ENCODE measurements around the gene MEIS2.

The MEIS2 gene

DNA sequence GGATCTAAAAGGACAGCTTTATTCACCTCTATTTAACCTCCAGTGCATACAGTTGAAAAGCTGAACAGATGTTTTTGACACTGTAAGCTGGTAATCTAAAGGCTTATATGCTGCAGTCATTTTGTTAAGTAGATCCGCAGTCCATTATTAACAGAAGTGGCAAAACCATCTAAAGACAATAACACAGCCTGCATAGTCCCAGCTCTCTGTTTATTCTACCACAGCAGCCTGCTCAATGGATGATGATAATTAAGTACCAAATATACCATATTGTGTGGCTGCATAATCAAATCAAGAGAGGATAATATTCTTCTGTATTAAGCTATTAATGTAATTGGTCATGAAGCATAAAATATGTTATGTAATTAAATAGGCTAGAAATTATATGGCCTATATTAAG, 207.1 kb downstream of the MEIS2 start:
- no peaks in the 10 kb centered on the region for H3K36me3 Mint-ChIP-seq
- peaks cover 12% of the 10 kb centered on the region for H3K27me3 Mint-ChIP-seq
- no peaks in the 10 kb centered on the region for H3K9me3 Mint-ChIP-seq
- CTCF ChIA-PET, result interaction anchor here (0.7 kb wide), 1 partner anchor 14 kb away, joined by 3 read pairs; no protein-coding TSS in a partner anchor
- H3K4me1 Mint-ChIP-seq, result no peaks in the 10 kb centered on the region
- no peak overlapping the region for H3K27ac Mint-ChIP-seq
- H3K4me3 Mint-ChIP-seq, result no peak overlapping the region
- DNase-seq, result no peak

DNA sequence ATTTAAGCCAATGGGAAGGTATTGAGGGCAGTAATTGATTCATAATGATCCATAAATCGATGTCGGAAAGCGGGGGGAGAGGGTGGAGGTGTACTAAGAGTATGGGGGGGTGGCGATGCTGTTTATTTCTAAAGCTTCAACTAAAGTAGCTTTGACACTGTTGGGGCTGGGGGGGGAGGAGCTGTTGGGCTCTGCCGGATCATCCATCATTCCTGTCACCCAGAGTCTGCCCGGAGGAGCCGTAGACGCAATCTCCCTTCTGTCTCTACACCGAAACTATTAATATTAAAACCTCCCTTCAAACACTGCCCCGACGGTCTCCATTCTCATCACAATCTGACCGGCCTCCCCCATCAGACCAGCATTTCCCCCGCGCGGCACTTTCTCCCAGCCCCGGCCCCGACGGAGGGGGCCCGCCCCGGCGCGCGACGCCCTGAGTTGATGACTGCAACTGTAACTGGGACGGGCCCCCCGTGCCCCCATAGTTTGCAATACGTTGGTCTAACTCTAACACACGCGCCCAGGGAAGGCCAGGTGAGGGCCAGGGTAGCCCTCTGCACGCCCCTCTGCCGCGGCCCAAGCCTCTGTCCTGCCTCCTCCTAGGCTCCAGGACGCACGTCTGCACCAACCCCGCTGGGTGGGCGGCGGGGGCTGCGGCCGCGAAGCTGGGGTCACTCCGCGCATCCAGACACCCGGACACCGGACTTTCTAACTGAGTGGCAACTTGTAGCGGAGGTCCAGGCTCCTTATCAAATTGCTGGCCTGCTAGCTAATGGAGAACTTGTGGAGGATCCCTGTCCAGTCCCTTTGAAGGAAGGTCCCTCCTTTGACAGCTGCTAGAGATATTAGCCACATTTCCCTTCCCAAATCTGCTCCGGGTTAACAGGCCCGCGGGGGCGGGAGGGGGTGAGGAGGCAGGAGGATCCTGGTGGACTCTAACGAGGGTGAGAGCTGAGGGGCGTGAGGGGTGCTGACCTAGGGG, 212.0 kb downstream of the MEIS2 start:
- Mint-ChIP-seq H3K4me3 (no peak overlapping the region), H3K36me3 (peaks cover 3% of the 10 kb centered on the region), H3K27ac (no peak overlapping the region), H3K27me3 (peaks cover 62% of the 10 kb centered on the region), H3K4me1 (no peaks in the 10 kb centered on the region), H3K9me3 (no peaks in the 10 kb centered on the region)
- CTCF ChIA-PET, result no interaction called here
- DNase-seq, result no peak

- H3K27ac Mint-ChIP-seq, result peak overlapping the region; percentile 24
- H3K4me3 Mint-ChIP-seq, result no peak overlapping the region
Measured at GRCh38 chr15:36887214-36887961, 213.0 kb downstream of the MEIS2 start.

DNA sequence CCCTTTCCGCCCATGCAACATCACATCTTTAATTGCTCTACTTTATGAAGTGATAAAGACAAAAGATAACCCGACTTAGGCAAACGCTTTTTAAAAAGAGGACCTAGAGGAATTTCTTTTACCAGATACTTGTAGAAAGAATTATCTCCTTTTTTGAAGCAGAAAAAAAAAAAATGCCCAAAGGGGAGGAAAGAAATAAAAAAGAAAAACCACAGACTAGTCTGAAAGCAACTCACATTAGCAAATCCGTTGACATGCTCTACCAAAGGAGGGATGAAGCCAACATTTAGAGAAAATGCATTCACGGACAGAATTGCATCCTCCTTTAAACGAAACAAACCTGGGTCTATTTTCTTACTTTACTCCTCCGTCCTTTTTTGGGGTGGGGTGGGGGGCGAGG, 213.6 kb downstream of the MEIS2 start:
- no peaks in the 10 kb centered on the region for H3K4me1 Mint-ChIP-seq
- H3K27me3 Mint-ChIP-seq, result peaks cover 78% of the 10 kb centered on the region
- CTCF ChIA-PET, result no interaction called here
- no peak for DNase-seq
- H3K4me3 Mint-ChIP-seq, result no peak overlapping the region
- H3K27ac Mint-ChIP-seq, result no peak overlapping the region
- peaks cover 3% of the 10 kb centered on the region for H3K36me3 Mint-ChIP-seq
- no peaks in the 10 kb centered on the region for H3K9me3 Mint-ChIP-seq

More at GRCh38 chr15:36887214-36887961, 213.0 kb downstream of the MEIS2 start:
- no peak for DNase-seq
- Mint-ChIP-seq H3K27me3 (peaks cover 71% of the 10 kb centered on the region), H3K4me1 (no peaks in the 10 kb centered on the region), H3K9me3 (no peaks in the 10 kb centered on the region), H3K36me3 (peaks cover 3% of the 10 kb centered on the region)
- CTCF ChIA-PET, result no interaction called here

GRCh38 chr15:36886191-36886590, 214.2 kb downstream of the MEIS2 start:
- Mint-ChIP-seq H3K27me3 (peaks cover 83% of the 10 kb centered on the region), H3K4me1 (no peaks in the 10 kb centered on the region), H3K27ac (no peak overlapping the region), H3K36me3 (peaks cover 3% of the 10 kb centered on the region), H3K4me3 (no peak overlapping the region), H3K9me3 (no peaks in the 10 kb centered on the region)
- CTCF ChIA-PET, result no interaction called here
- no peak for DNase-seq

GRCh38 chr15:36885771-36886170, 214.6 kb downstream of the MEIS2 start:
- no peaks in the 10 kb centered on the region for H3K4me1 Mint-ChIP-seq
- no peak for DNase-seq
- H3K4me3 Mint-ChIP-seq, result no peak overlapping the region
- CTCF ChIA-PET, result no interaction called here
- peaks cover 87% of the 10 kb centered on the region for H3K27me3 Mint-ChIP-seq
- no peak overlapping the region for H3K27ac Mint-ChIP-seq
- H3K9me3 Mint-ChIP-seq, result no peaks in the 10 kb centered on the region
- H3K36me3 Mint-ChIP-seq, result peaks cover 3% of the 10 kb centered on the region

GRCh38 chr15:36884936-36885635, 215.3 kb downstream of the MEIS2 start:
- Mint-ChIP-seq H3K27ac (no peak overlapping the region), H3K9me3 (no peaks in the 10 kb centered on the region), H3K27me3 (peaks cover 94% of the 10 kb centered on the region), H3K4me3 (no peak overlapping the region), H3K36me3 (peaks cover 3% of the 10 kb centered on the region), H3K4me1 (no peaks in the 10 kb centered on the region)
- CTCF ChIA-PET, result interaction anchor here (1.5 kb wide), 1 partner anchor 220 kb away, joined by 6 read pairs; no protein-coding TSS in a partner anchor
- no peak for DNase-seq

- H3K9me3 Mint-ChIP-seq, result no peaks in the 10 kb centered on the region
- H3K4me1 Mint-ChIP-seq, result no peaks in the 10 kb centered on the region
- H3K4me3 Mint-ChIP-seq, result no peak overlapping the region
- no peak overlapping the region for H3K27ac Mint-ChIP-seq
- H3K27me3 Mint-ChIP-seq, result peaks cover 100% of the 10 kb centered on the region
- CTCF ChIA-PET, result interaction anchor here (1.0 to 1.5 kb wide), 2 partner anchors 10 to 221 kb away, joined by 3 to 6 read pairs; no protein-coding TSS in a partner anchor
- peaks cover 3% of the 10 kb centered on the region for H3K36me3 Mint-ChIP-seq
- DNase-seq, result no peak
Measured at GRCh38 chr15:36884518-36884875, 215.9 kb downstream of the MEIS2 start.

- Mint-ChIP-seq H3K27me3 (peaks cover 100% of the 10 kb centered on the region), H3K27ac (peak overlapping the region; percentile 55), H3K36me3 (peaks cover 3% of the 10 kb centered on the region), H3K4me1 (no peaks in the 10 kb centered on the region), H3K9me3 (no peaks in the 10 kb centered on the region), H3K4me3 (no peak overlapping the region)
- peak; percentile 77 for DNase-seq
- CTCF ChIA-PET, result interaction anchor here (0.8 to 1.6 kb wide), 6 partner anchors 9 to 998 kb away, joined by 3 to 6 read pairs (median 4); no protein-coding TSS in a partner anchor
Measured at GRCh38 chr15:36883713-36884517, 216.4 kb downstream of the MEIS2 start.

DNA sequence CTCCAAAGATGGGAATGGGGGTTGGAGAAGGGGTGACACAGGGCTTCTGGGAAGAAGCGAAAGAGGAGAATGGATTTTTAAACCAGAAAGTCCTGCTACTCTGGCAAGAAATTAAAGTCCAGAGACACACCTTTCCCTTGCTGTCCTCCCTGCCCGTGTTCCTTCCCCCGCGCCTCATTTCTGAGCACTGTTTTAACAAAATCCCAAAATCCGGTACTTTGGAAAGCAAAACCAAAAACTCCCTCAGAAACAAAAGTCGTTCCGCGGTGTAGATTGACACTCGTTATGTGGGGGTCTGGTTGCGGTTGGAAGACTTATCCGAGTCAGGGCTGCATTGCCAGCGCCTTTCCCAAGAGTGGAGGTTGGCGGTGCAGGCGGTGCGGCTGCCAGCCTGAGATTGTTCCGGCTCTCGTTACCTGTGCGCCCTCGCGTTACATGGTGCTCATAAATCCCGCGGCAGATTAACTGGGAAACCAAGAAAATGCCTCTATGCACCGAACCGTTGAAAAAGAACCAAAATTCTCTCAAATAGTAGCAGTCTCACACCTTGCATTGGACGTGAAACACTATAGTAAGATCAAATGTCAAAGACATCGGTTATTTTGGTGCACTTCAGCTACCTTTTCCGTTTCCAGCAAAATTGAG, 217.7 kb downstream of the MEIS2 start:
- Mint-ChIP-seq H3K4me1 (peaks cover 1% of the 10 kb centered on the region), H3K9me3 (no peaks in the 10 kb centered on the region), H3K27me3 (peaks cover 100% of the 10 kb centered on the region), H3K27ac (no peak overlapping the region), H3K36me3 (peaks cover 3% of the 10 kb centered on the region), H3K4me3 (no peak overlapping the region)
- DNase-seq, result no peak
- CTCF ChIA-PET, result interaction anchor here (0.8 to 1.6 kb wide), 4 partner anchors 219 to 999 kb away, joined by 3 to 6 read pairs (median 4); no protein-coding TSS in a partner anchor

DNA sequence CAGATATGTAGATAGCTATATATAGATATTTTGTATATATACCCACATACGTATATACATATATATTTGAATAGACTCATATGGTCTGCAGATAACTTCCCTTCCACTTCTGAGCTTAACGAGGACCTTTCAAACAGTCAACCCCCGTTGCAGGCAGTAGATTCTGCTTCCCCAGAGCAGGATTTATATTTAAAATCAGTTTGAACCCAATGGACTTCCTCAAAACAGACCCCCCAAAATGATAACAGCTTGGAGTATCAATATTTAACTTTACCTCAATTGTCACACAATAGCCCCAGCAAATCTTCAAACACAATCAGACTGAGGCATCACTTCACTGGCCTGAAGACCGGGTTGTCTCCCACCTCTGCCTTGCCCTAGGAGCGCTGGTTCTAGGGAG, 218.3 kb downstream of the MEIS2 start:
- H3K9me3 Mint-ChIP-seq, result no peaks in the 10 kb centered on the region
- CTCF ChIA-PET, result interaction anchor here (0.7 kb wide), 1 partner anchor 223 kb away, joined by 3 read pairs; no protein-coding TSS in a partner anchor
- no peak for DNase-seq
- H3K27me3 Mint-ChIP-seq, result peaks cover 100% of the 10 kb centered on the region
- H3K27ac Mint-ChIP-seq, result peak overlapping the region; percentile 28
- H3K4me3 Mint-ChIP-seq, result no peak overlapping the region
- peaks cover 2% of the 10 kb centered on the region for H3K4me1 Mint-ChIP-seq
- H3K36me3 Mint-ChIP-seq, result peaks cover 3% of the 10 kb centered on the region

GRCh38 chr15:36881516-36881915, 218.8 kb downstream of the MEIS2 start:
- CTCF ChIA-PET, result interaction anchor here (0.7 kb wide), 1 partner anchor 224 kb away, joined by 3 read pairs; no protein-coding TSS in a partner anchor
- no peak for DNase-seq
- Mint-ChIP-seq H3K27me3 (peaks cover 96% of the 10 kb centered on the region), H3K27ac (no peak overlapping the region), H3K9me3 (no peaks in the 10 kb centered on the region), H3K36me3 (peaks cover 3% of the 10 kb centered on the region), H3K4me3 (no peak overlapping the region), H3K4me1 (peaks cover 2% of the 10 kb centered on the region)

DNA sequence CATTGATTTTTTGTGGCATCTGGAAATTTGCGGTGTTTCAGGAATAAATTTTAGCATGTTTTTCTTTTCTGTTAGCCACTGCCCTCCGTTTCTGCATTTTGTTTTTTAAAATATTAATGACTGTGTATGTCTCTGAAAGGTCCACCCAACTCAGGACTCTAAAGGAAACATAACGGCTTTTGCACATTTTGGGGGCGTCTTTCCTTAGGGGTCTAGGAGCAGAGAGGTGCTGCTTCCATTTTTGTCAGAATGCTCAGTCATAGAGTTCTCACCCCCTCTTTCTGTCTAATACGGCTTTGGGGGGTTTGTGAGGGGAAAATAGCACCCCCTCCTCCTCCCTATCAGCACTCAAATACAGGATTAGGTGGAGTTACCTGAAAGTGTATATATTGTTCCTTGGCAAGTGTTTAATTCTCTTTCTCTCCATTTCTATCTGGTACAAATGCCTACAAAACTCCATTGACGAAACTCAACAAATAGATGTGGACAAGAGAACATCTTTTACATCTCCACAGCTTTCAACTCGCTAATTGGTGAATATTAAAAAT, 219.4 kb downstream of the MEIS2 start:
- H3K36me3 Mint-ChIP-seq, result peaks cover 3% of the 10 kb centered on the region
- H3K4me3 Mint-ChIP-seq, result no peak overlapping the region
- peaks cover 2% of the 10 kb centered on the region for H3K4me1 Mint-ChIP-seq
- CTCF ChIA-PET, result no interaction called here
- no peaks in the 10 kb centered on the region for H3K9me3 Mint-ChIP-seq
- H3K27ac Mint-ChIP-seq, result no peak overlapping the region
- no peak for DNase-seq
- H3K27me3 Mint-ChIP-seq, result peaks cover 93% of the 10 kb centered on the region

Data from activated naive CD4-positive, alpha-beta T cell treated with anti-CD3 and anti-CD28 coated beads, Interleukin-2, amount 10 ng/mL, durations not matched to agents 7 days and 5 days (primary cell).